ENCODE measurements around the gene NDFIP2.

The NDFIP2 gene

DNA sequence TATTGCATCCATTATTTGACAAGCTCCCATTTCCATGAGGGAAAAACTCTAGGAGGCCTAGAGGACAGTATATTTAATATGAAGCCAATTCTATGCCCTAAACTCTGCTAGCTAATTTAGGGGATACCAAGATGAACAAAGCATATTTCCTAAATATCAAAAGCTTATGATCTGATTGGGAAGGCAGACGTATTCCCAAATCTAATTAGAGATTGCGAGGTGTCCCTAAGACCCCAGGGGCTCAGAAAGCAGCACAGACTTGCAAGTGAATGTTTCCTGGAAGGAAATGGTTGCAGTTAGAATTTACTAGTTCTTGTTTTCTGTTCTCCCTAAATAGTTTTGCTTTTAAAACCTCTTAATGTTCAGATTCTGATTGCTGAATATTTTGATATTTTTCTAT lies 30.7 kb downstream of the NDFIP2 start:
- no peak overlapping the region for H3K4me3 ChIP-seq (ENCODE audit: low read length, poor library complexity, severe bottlenecking)
- H3K79me2 ChIP-seq (ENCODE audit: insufficient read depth, low read length): no peaks in the 10 kb centered on the region

GRCh38 chr13:79512950-79513349 lies 32.0 kb downstream of the NDFIP2 start:
- no peaks in the 10 kb centered on the region for H3K9me3 ChIP-seq (ENCODE audit: insufficient read depth, low read depth, low read length)
- no peak overlapping the region for H3K4me2 ChIP-seq (ENCODE audit: low read depth, low read length, poor library complexity, severe bottlenecking)
- H2AFZ ChIP-seq (ENCODE audit: low read length): no peak overlapping the region
- no peaks in the 10 kb centered on the region for H3K27me3 ChIP-seq (ENCODE audit: insufficient read depth, low read length, poor library complexity, severe bottlenecking)
- no peak overlapping the region for H3K9ac ChIP-seq (ENCODE audit: low read depth, low read length, poor library complexity, severe bottlenecking)
- no peaks in the 10 kb centered on the region for H3F3A ChIP-seq (ENCODE audit: low read depth)
- H3K4me3 ChIP-seq (ENCODE audit: low read length, poor library complexity, severe bottlenecking): no peak overlapping the region
- H4K20me1 ChIP-seq (ENCODE audit: insufficient read depth, low read length, poor library complexity, severe bottlenecking): no peaks in the 10 kb centered on the region
- peaks cover 44% of the 10 kb centered on the region for H3K4me1 ChIP-seq (ENCODE audit: insufficient read depth, low read length, poor library complexity, severe bottlenecking)
- TF ChIP-seq EZH2phosphoT487 (IDR thresholded peaks at IDR 0.05; ENCODE audit: borderline replicate concordance): no peak
- TF ChIP-seq, protein P1, sequence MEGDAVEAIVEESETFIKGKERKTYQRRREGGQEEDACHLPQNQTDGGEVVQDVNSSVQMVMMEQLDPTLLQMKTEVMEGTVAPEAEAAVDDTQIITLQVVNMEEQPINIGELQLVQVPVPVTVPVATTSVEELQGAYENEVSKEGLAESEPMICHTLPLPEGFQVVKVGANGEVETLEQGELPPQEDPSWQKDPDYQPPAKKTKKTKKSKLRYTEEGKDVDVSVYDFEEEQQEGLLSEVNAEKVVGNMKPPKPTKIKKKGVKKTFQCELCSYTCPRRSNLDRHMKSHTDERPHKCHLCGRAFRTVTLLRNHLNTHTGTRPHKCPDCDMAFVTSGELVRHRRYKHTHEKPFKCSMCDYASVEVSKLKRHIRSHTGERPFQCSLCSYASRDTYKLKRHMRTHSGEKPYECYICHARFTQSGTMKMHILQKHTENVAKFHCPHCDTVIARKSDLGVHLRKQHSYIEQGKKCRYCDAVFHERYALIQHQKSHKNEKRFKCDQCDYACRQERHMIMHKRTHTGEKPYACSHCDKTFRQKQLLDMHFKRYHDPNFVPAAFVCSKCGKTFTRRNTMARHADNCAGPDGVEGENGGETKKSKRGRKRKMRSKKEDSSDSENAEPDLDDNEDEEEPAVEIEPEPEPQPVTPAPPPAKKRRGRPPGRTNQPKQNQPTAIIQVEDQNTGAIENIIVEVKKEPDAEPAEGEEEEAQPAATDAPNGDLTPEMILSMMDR (conservative IDR thresholded peaks at IDR 0.05; ENCODE audit: low read length): no peak
- no peaks in the 10 kb centered on the region for H3K36me3 ChIP-seq (ENCODE audit: insufficient read depth, low read length)
- no peaks in the 10 kb centered on the region for H3K9me2 ChIP-seq (replicated peaks; ENCODE audit: low read depth, low read length)
- no peaks in the 10 kb centered on the region for H3K79me2 ChIP-seq (ENCODE audit: insufficient read depth, low read length)

More for the DNA sequence above, 30.7 kb downstream of the NDFIP2 start:
- H4K20me1 ChIP-seq (ENCODE audit: insufficient read depth, low read length, poor library complexity, severe bottlenecking): no peaks in the 10 kb centered on the region
- no peaks in the 10 kb centered on the region for H3K9me3 ChIP-seq (ENCODE audit: insufficient read depth, low read depth, low read length)
- 0 out of 2 replicates have a peak overlapping the region, but pooled peaks have one; percentile 53 for H2AFZ ChIP-seq (ENCODE audit: low read length)
- no peaks in the 10 kb centered on the region for H3K27me3 ChIP-seq (ENCODE audit: insufficient read depth, low read length, poor library complexity, severe bottlenecking)
- H3K4me1 ChIP-seq (ENCODE audit: insufficient read depth, low read length, poor library complexity, severe bottlenecking): peaks cover 31% of the 10 kb centered on the region
- no peak overlapping the region for H3K4me2 ChIP-seq (ENCODE audit: low read depth, low read length, poor library complexity, severe bottlenecking)
- H3K9ac ChIP-seq (ENCODE audit: low read depth, low read length, poor library complexity, severe bottlenecking): no peak overlapping the region
- H3F3A ChIP-seq (ENCODE audit: low read depth): no peaks in the 10 kb centered on the region
- no peak for TF ChIP-seq EZH2phosphoT487 (IDR thresholded peaks at IDR 0.05; ENCODE audit: borderline replicate concordance)
- TF ChIP-seq, protein P1 (conservative IDR thresholded peaks at IDR 0.05; ENCODE audit: low read length): no peak
- no peaks in the 10 kb centered on the region for H3K9me2 ChIP-seq (replicated peaks; ENCODE audit: low read depth, low read length)
- H3K36me3 ChIP-seq (ENCODE audit: insufficient read depth, low read length): no peaks in the 10 kb centered on the region

DNA sequence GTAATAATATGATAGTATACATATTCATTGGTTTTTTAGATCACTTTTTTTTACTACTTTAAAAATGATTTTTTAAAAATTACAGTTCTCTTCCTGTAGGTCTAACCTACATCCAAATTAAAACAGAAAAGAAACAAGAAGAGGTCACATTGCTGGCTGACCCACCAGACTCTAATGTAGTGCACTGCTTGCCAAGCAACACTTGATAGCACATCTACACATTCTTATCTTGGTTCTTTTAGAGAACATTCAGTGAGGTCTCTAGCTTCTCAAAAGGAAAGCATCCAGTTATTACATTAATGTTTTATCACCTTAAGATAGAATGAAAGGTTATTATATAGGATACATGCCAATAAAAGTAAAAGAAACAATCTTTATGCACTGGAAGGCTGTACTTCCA lies 35.6 kb downstream of the NDFIP2 start:
- H3K36me3 ChIP-seq (ENCODE audit: insufficient read depth, low read length): no peaks in the 10 kb centered on the region
- H3K9me2 ChIP-seq (replicated peaks; ENCODE audit: low read depth, low read length): no peaks in the 10 kb centered on the region
- peak overlapping the region; percentile 2 for H3K4me2 ChIP-seq (ENCODE audit: low read depth, low read length, poor library complexity, severe bottlenecking)
- H3K79me2 ChIP-seq (ENCODE audit: insufficient read depth, low read length): no peaks in the 10 kb centered on the region
- H2AFZ ChIP-seq (ENCODE audit: low read length): peak overlapping the region; percentile 30; the same call in 1 of the 2 replicates
- peak overlapping the region; percentile 6 for H3K9ac ChIP-seq (ENCODE audit: low read depth, low read length, poor library complexity, severe bottlenecking)
- no peaks in the 10 kb centered on the region for H3K27me3 ChIP-seq (ENCODE audit: insufficient read depth, low read length, poor library complexity, severe bottlenecking)
- no peaks in the 10 kb centered on the region for H4K20me1 ChIP-seq (ENCODE audit: insufficient read depth, low read length, poor library complexity, severe bottlenecking)
- no peaks in the 10 kb centered on the region for H3K9me3 ChIP-seq (ENCODE audit: insufficient read depth, low read depth, low read length)
- TF ChIP-seq, protein P1 (conservative IDR thresholded peaks at IDR 0.05; ENCODE audit: low read length): no peak
- no peak for TF ChIP-seq EZH2phosphoT487 (IDR thresholded peaks at IDR 0.05; ENCODE audit: borderline replicate concordance)
- H3F3A ChIP-seq (ENCODE audit: low read depth): no peaks in the 10 kb centered on the region
- peaks cover 61% of the 10 kb centered on the region for H3K4me1 ChIP-seq (ENCODE audit: insufficient read depth, low read length, poor library complexity, severe bottlenecking)
- H3K4me3 ChIP-seq (ENCODE audit: low read length, poor library complexity, severe bottlenecking): no peak overlapping the region

All from Loucy (cell line).